ENCODE data around the gene WIPF1.

The WIPF1 gene

GRCh38 chr2:174613531-174613930, 15.9 kb upstream of the WIPF1 start:
- H3K9me3 ChIP-seq: no peaks in the 10 kb centered on the region
- H3K4me1 ChIP-seq (ENCODE audit: control insufficient read depth in 1 of 2, insufficient read depth in 1 of 2, low read depth in 1 of 2, low read length in 1 of 2): peaks cover 20 to 64% of the 10 kb centered on the region in 2 experiments
- H3K27me3 ChIP-seq: no peaks in the 10 kb centered on the region
- peak overlapping the region; percentile 69 for H3K27ac ChIP-seq
- H3K4me3 ChIP-seq (ENCODE audit: low read depth in 1 of 2, low read length in 1 of 2): no peak overlapping the region
- no peak for TF ChIP-seq CTCF (IDR thresholded peaks at IDR 0.05)
- H3K36me3 ChIP-seq: peaks cover 89% of the 10 kb centered on the region

DNA sequence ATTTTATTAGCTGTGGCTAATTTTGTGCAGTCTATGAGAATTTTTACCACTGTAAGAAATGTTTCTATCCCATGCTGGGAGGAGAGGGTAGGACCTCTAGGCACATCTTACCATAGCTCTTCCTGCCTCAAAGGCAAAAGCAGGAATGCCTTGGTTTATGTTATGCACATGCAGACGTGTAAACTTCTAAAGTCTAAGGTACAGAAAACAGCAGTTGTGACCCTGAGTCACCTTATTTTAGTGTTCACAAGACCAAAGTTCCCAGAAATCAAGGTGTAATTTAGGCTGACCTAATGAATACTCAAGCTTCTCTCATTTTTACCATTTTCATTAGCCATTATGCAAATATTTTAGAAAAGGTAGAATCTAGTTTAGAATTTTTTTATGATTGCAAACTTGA, 15.4 kb upstream of the WIPF1 start:
- no peak for TF ChIP-seq CTCF (IDR thresholded peaks at IDR 0.05)

GRCh38 chr2:174611854-174612253, 14.2 kb upstream of the WIPF1 start:
- H3K4me1 ChIP-seq (ENCODE audit: control insufficient read depth in 1 of 2, insufficient read depth in 1 of 2, low read depth in 1 of 2, low read length in 1 of 2): peaks cover 19 to 52% of the 10 kb centered on the region in 2 experiments
- H3K27ac ChIP-seq: peak overlapping the region; percentile 80
- peaks cover 87% of the 10 kb centered on the region for H3K36me3 ChIP-seq
- H3K27me3 ChIP-seq: no peaks in the 10 kb centered on the region
- H3K9me3 ChIP-seq: no peaks in the 10 kb centered on the region
- TF ChIP-seq CTCF (IDR thresholded peaks at IDR 0.05): no peak
- H3K4me3 ChIP-seq (ENCODE audit: low read depth in 1 of 2, low read length in 1 of 2): no peak overlapping the region

More for the DNA sequence above, 15.4 kb upstream of the WIPF1 start:
- no peaks in the 10 kb centered on the region for H3K9me3 ChIP-seq
- peaks cover 88% of the 10 kb centered on the region for H3K36me3 ChIP-seq
- H3K4me3 ChIP-seq (ENCODE audit: low read depth in 1 of 2, low read length in 1 of 2): no peak overlapping the region
- H3K27ac ChIP-seq: peak overlapping the region; percentile 69
- peaks cover 19 to 60% of the 10 kb centered on the region in 2 experiments for H3K4me1 ChIP-seq (ENCODE audit: control insufficient read depth in 1 of 2, insufficient read depth in 1 of 2, low read depth in 1 of 2, low read length in 1 of 2)
- no peaks in the 10 kb centered on the region for H3K27me3 ChIP-seq

GRCh38 chr2:174611006-174611405, 13.4 kb upstream of the WIPF1 start:
- H3K9me3 ChIP-seq: no peaks in the 10 kb centered on the region

GRCh38 chr2:174610243-174610995, 12.8 kb upstream of the WIPF1 start:
- peak overlapping the region; percentile 80 for H3K27ac ChIP-seq
- no peaks in the 10 kb centered on the region for H3K27me3 ChIP-seq
- TF ChIP-seq CTCF (IDR thresholded peaks at IDR 0.05): no peak
- peaks cover 16 to 41% of the 10 kb centered on the region in 2 experiments for H3K4me1 ChIP-seq (ENCODE audit: control insufficient read depth in 1 of 2, insufficient read depth in 1 of 2, low read depth in 1 of 2, low read length in 1 of 2)
- H3K9me3 ChIP-seq: no peaks in the 10 kb centered on the region
- peaks cover 86% of the 10 kb centered on the region for H3K36me3 ChIP-seq
- no peak overlapping the region for H3K4me3 ChIP-seq (ENCODE audit: low read depth in 1 of 2, low read length in 1 of 2)

More at GRCh38 chr2:174611006-174611405, 13.4 kb upstream of the WIPF1 start:
- no peaks in the 10 kb centered on the region for H3K27me3 ChIP-seq
- peak overlapping the region; percentile 80 for H3K27ac ChIP-seq
- no peak for TF ChIP-seq CTCF (IDR thresholded peaks at IDR 0.05)
- H3K36me3 ChIP-seq: peaks cover 90% of the 10 kb centered on the region
- H3K4me3 ChIP-seq (ENCODE audit: low read depth in 1 of 2, low read length in 1 of 2): no peak overlapping the region
- H3K4me1 ChIP-seq (ENCODE audit: control insufficient read depth in 1 of 2, insufficient read depth in 1 of 2, low read depth in 1 of 2, low read length in 1 of 2): peaks cover 19 to 47% of the 10 kb centered on the region in 2 experiments
